ENCODE data around the gene CAMKV.
"Not testable (repeated sequence)": the region's sequence is repeated elsewhere in the genome, so short reads cannot be mapped to it uniquely, and the experiment has no call there.

The CAMKV gene

DNA sequence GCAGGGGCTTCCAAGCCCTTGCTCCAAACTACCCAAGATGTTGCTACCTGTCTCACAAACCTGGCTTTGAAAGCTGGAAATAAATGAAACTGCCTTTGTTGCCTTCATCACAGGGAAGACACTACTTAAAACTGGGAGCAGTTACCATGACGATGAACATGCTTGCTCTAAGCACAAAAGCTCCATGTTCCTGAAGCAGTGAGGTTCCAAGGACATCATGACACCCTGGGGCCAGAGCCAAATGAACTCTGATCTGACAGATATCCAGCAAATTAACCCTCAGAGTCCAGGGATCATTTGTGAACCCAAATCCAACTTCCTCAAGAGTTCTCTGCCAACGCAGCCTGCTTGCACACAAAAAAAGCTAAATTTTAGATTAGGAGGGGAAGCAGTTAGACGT lies 24.0 kb downstream of the CAMKV start:
- no peak for DNase-seq (ENCODE audit: low read depth in 2 of 2)

DNA sequence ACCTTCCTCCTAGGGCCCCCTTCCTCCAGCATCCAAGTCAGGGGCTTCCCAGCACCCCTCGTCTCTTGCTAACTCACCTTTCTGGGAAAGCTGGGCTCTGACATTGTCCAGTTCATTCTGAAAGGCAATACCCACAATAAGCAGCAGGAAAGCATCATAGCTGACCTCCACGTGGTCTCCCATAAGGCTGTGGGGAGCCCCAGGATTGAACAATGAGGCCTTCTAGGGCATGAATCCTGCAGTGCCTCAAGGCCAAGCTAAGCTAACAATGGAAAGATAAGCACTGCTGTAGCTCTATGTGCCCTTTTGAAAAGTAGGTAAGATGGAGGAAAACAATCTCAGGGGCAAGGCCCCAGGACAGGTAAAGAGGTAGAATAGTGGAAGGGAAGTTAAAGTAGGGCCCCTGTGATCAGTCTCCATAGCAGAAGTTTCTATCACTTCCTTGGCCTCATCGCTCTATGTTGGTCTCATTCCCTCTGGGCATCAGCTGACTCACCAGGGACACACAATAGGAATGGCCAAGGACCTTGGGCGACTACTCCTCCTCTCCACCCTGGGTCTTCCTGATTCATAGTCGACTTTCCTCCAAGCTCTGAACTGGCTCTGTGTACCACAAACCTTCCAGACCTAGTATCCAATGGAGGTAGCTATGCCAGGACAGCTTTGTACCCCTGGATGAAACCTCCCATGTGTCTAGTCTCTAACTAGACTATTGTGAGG lies 25.1 kb downstream of the CAMKV start:
- DNase-seq (ENCODE audit: low read depth in 2 of 2), result no peak

DNA sequence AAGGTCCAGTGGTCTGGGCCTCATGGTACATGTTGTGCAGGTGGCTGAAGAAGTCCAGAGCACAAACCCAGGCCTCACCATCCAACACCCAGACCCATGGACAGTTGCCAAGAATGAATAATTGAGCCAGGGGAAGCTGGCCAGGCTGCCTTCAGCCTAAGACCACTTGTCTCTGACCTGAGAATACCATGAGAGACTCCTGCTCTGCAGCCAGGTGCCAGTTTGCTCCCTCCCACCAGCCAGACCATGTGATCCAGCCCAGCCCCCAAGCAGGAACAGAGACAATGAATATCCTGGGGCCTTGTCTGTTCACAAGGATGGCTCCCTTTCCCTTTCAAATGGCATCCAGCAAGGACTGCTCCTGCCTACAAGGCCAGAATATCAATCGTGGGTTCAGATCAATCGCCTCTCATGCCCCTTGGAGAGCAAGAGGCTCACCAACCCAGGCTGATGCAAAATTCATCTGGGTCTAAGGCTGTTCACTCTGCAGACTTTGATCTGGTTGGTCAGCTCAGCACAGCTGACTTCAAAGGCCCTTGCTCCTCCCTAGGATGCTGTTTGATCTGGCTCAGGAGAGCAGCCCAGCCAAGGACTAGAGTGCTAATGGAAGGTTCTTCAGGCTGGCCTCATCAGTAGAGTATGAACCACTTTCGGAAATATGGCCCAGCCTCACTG lies 26.7 kb downstream of the CAMKV start:
- no peak for DNase-seq (ENCODE audit: low read depth in 2 of 2)

DNA sequence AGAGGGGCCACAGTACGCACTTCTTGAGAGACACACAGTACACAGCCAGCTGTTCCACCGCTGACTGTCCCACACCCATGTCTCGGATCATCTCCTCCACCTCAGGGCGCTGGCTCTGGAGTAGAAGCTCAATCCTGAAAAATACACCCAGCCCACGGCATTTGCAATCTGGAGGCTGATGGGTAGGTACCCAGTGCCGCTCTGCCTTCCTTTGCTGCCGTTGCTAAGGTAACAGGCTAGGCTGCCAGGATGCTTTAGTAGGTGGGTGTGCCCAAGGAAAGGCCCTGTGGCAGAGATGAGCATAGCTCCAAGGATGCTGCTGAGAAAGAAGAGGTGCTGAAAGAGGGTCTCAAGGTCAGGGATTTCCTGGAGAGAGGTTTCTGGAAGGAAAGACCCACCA lies 27.9 kb downstream of the CAMKV start:
- no peak for DNase-seq (ENCODE audit: low read depth in 2 of 2)

DNA sequence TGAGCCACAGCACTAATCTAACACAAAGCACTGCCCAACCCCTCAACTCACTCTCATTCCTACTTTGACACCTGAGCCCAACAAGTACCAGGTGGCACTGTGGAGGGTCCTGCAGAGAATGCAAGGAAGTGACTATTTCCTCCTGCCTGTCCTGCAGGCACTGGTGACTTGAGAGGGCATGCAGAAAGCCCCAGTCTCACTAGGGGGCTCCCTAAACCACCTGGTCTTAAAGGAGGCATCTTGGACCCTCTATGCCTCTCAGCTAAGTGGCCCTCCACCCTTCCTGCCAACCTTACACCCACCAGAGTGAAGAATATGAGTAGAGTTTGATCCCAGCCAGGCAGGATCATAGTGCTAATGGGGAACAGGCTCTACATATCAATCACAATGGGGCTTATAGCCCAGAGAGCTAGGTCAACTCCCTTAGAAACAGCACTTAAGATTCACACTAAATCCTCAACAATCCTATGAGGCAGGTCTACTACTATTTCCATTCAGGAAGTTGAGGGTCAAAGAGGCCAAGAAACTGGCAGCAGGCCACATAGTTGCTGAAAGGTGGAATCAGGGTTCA lies 28.5 kb downstream of the CAMKV start:
- no peak for DNase-seq (ENCODE audit: low read depth in 2 of 2)

DNA sequence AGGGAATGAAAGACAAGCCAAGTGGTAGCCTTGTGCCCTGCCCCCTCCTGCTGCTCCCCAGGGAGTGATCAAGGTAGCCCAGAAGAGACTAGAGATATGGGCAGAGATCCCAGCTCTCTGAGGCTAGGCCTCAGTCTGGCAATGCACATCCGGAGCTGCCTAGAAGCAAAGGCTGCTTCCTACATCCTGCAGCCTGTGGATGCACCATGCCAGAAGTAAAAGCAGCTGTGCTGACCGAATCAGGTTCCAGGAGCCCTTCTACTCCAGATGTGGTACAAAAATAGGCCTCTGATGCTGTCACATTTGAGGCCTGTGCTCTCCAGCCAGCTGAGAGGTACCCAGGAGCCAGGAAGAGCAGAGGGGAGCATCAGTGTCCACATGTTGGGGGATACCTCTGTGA lies 29.3 kb downstream of the CAMKV start:
- no peak for DNase-seq (ENCODE audit: low read depth in 2 of 2)

DNA sequence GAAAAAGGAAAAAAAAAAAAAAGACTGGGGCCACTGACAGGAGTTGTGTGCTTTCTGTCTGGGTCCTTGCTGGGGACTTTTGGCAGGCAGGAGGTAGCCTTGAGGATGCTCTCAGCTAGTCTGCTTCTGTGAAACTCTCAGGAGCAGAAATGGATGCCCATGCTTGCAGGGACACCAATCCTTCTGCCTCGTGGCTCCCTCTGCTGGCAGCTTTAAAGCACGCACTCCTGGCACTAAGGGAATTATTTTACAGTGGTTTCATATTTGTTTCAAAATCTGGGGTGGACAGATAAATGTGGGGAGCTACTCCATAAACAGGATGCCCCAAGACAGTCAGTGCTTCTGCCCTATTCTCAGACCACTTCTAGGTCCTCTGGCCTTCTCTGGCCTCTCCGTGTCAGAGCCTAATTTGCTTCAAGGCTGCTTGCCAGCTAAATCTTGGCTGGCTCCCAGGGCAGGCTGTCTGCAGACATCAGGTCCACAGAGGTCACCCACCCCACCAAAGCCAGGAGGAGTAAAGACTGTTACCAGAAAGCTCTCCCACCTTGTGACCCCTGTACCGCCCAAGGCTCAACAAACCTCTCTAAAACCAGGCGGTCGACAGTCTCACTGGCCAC lies 30.4 kb downstream of the CAMKV start:
- DNase-seq (ENCODE audit: low read depth in 2 of 2), result peak; percentile 51 to 59

DNA sequence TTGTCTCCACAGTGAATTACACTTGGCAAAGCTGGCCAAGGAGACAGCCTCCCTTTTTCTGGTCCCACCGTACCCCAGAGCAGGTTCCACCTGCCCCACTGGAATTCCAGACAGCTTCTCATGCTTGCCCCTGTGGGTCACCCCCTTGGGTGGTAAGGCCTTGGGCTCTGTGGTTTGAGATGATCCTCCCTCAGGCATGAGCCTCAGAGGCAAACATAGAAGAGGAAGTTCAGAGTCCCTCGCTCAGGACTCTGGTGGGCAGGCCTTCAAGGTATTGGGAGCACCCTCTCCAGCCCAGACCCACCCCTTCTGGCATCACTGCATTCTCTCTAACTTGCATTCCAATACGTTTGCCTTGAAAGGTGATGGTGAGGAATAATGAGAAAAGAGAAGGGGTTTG lies 38.4 kb downstream of the CAMKV start:
- DNase-seq (ENCODE audit: low read depth in 2 of 2), result no peak

DNA sequence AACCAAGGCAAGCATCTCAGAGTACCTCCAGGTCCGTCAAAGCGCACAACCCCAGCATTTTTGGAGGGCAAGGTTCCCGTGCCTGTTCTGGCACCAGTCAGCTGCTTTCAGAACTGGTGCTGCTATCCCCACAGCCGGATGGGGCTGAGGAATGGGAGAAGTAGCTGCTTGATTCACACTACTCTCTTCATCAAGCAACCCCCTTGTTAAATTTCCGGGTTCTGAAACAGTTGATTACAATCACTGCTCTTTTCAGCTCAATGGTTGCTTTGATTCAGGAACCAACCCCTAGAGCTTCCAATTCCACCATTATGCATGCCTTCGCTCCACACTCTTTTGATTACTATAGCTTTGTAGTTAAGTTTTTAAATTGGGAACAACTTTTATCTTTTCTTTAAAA lies 43.7 kb downstream of the CAMKV start:
- no peak for DNase-seq (ENCODE audit: low read depth in 2 of 2)

DNA sequence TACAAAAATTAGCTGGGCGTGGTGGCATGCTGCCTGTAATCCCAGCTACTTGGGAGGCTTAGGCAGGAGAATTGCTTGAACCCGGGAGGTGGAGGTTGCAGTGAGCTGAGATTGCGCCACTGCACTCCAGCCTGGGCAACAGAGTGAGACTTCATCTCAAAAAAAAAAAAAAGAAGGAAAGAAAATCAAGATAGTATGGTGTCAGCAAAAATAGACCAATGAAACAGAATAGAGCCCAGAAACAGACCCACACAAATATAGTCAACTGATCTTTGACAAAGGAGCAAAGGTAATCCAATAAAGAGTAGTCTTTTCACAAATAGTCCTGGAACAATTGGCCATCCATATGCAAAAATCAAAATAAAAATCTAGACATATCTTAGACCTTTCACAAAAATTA lies 46.6 kb downstream of the CAMKV start:
- not testable (repeated sequence) for DNase-seq (ENCODE audit: low read depth in 2 of 2)

DNA sequence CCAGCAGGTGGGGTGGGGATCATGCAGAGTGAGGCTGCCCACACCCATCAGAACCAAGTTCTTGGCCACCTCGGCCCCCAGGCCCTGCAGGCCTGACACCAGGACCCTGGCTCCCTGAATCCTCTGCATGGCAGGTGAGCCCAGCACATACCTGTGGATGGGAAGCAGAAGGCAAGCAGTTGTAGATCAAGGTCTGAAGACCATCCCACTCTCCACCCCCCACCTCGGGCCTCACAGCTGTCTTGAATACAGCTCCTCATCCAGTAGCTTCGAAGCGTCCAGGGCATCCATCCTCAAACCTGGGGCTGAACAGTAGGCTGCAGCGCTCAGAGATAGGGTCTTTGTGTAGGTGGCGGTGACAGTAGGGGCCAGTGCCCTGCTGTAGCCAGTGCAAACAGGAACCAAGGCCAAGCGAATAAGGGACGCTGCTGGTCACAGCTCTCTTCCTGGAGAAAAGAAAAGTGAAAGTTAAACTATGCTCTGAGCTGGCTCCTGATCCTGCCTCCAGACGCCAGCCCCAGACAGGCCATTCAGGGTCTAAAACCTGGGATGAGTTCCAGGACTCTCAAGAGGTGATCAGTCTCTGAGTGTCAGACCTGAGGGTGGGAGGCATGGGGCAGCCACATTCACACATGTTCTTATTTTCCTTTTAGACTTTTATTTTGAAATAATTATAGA lies 56.1 kb downstream of the CAMKV start, which contains the start of gene UBA7:
Gene UBA7 (minus strand): TSS at position 457 of the 678 bp plus-strand sequence. CDS start 166 bp downstream, at position 291.
- no peak for DNase-seq (ENCODE audit: low read depth in 2 of 2)

DNA sequence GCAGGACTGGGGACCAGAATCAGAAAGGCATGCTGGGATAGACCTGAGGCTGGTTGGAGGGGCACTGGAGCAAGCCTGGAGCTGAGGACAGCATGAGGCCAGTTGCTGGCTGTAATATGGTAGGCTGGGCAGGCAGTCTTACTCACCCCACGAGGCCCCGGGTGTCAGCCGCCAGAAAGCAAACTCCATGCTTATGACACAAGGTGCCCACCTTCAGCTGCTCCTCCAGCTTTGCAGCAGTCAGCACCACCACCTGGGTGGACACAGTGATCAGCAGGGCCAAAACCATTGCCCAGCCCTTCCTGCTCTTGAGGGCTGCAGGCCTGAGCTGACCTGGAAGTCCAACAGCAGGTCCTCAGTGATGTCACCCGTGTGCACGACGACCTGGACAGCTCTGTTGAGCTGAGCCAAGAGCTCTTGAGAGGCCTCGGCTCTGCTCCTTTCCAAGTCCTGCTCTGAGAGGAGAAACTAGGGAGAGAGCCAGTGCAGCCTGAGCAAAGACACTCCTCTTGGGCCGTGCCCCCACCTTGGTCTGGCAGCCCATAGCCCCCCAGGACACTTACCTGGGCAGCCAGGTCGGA lies 56.7 kb downstream of the CAMKV start:
- DNase-seq (ENCODE audit: low read depth in 2 of 2), result no peak

Data from stimulated activated CD8-positive, alpha-beta memory T cell treated with anti-CD3 and anti-CD28 coated beads, Interleukin-15, amount 100 ng/mL, for 48 hours (primary cell).